IMR-90 (cell line): Measurements from ENCODE around the gene EHF.

Experiments
- CTCF ChIP-seq: conservative IDR thresholded peaks from 2 replicates; pipeline ENCODE4 v1.5.1; 2012; ENCODE audit warnings: mild to moderate bottlenecking, low read depth, low read length, improper control_type of control experiment
- ELK1 ChIP-seq: fragments of 150-350 bp; IDR thresholded peaks from 2 replicates; pipeline ENCODE4 v1.6.1; 2016; ENCODE audit warnings: low read depth, mild to moderate bottlenecking, low read length, moderate library complexity, borderline replicate concordance
- NFE2L2 ChIP-seq: fragments of 150-350 bp; IDR thresholded peaks from 2 replicates; pipeline ENCODE4 v1.6.1; 2016; ENCODE audit warnings: low read depth, mild to moderate bottlenecking, low read length
- POLR2A ChIP-seq: IDR thresholded peaks from 2 replicates; pipeline ENCODE4 v1.6.1; 2012; ENCODE audit warnings: mild to moderate bottlenecking, low read depth, low read length

GRCh38 chr11:34603129-34604001, 17.5 kb upstream of the EHF start:
- TF ChIP-seq CTCF (no peak), POLR2A (no peak), NFE2L2 (no peak), ELK1 (no peak)
